Thymus (tissue), 11 donors: ENCODE data around the gene LRRN1. TPM values are rescaled to one million over a fixed set of nuclear protein-coding genes. Genes with fewer than 3 reads are reported as not detected.

Source experiments
- DNase-seq, 9 donors: peaks; one replicate each; pipeline ENCODE4 v3.0.0-alpha.2; 2013; ENCODE audit warnings: low spot score in 9 of 9, low read depth in 6 of 9, missing footprints in 1 of 9
- H3K27ac ChIP-seq, 2 donors: one replicate each; pipeline ENCODE4 v1.5.1; 2013; ENCODE audit warnings: control low read depth in 1 of 2, low read depth in 1 of 2, low read length in 1 of 2, mild to moderate bottlenecking in 1 of 2, moderate library complexity in 1 of 2
- H3K27me3 ChIP-seq, 2 donors: one replicate each; pipeline ENCODE4 v1.5.1; 2013; ENCODE audit warnings: low read length in 1 of 2; ENCODE audit not compliant: control insufficient read depth in 2 of 2, insufficient read depth in 1 of 2
- H3K36me3 ChIP-seq, 2 donors: one replicate each; pipeline ENCODE4 v1.5.1; 2013; ENCODE audit warnings: low read length in 1 of 2, mild to moderate bottlenecking in 1 of 2, moderate library complexity in 1 of 2; ENCODE audit not compliant: control insufficient read depth in 2 of 2, insufficient read depth in 2 of 2
- H3K4me1 ChIP-seq, 2 donors: one replicate each; pipeline ENCODE4 v1.5.1; 2013; ENCODE audit warnings: low read length in 2 of 2; ENCODE audit not compliant: control insufficient read depth in 2 of 2, insufficient read depth in 2 of 2
- H3K4me3 ChIP-seq, 2 donors: one replicate each; pipeline ENCODE4 v1.5.1; 2013; ENCODE audit warnings: low read length in 2 of 2, control low read depth in 1 of 2, mild to moderate bottlenecking in 1 of 2
- H3K9me3 ChIP-seq, 2 donors: one replicate each; pipeline ENCODE4 v1.5.1; 2013; ENCODE audit warnings: low read length in 1 of 2, mild to moderate bottlenecking in 1 of 2; ENCODE audit not compliant: control insufficient read depth in 2 of 2, insufficient read depth in 1 of 2
- WGBS: extraction: QIAGEN DNeasy Blood & Tissue Kit; methylation state at CpG from one replicate; pipeline ENCODE4 v1.1.7; 2013; 5-methylcytosine and 5-hydroxymethylcytosine counted together
- polyA plus RNA-seq: library from polyadenylated mRNA; stranded (reverse); fragments of 200-250 nt; gene quantifications from one replicate; pipeline ENCODE4 v1.2.3, GENCODE V29; 2013
- total RNA-seq: library from RNA; stranded (reverse); fragments of 120-200 nt; gene quantifications from one replicate; pipeline ENCODE4 v1.2.4, GENCODE V29; 2013
- donor health status: healthy.

LRRN1 gene
- total and polyA plus RNA-seq, 2 donors: 5.1 TPM

GRCh38 chr3:3800685-3801493 is 1.7 kb downstream of the LRRN1 start:
- DNase-seq: peak in 2 of 9 donors; percentile 2 to 16
- Histone ChIP-seq H3K36me3 (peaks cover 0 to 2% of the 10 kb centered on the region in 2 donors), H3K27me3 (peaks cover 0 to 31% of the 10 kb centered on the region in 2 donors), H3K9me3 (no peaks in the 10 kb centered on the region), H3K4me3 (peak overlapping the region; percentile 68 to 80), H3K27ac (no peak overlapping the region), H3K4me1 (peaks cover 19 to 21% of the 10 kb centered on the region in 2 donors)
- 12% methylated on average over 53 of the region's 53 CpGs for WGBS

- 96% methylated on average over 4 of the region's 4 CpGs for WGBS
- peak overlapping the region; percentile 68 to 80 for H3K4me3 ChIP-seq
- peaks cover 0 to 2% of the 10 kb centered on the region in 2 donors for H3K36me3 ChIP-seq
- H3K9me3 ChIP-seq: no peaks in the 10 kb centered on the region
- peaks cover 19 to 21% of the 10 kb centered on the region in 2 donors for H3K4me1 ChIP-seq
- peak in 1 of 9 donors; percentile 12 for DNase-seq
- H3K27ac ChIP-seq: no peak overlapping the region
- H3K27me3 ChIP-seq: peaks cover 0 to 31% of the 10 kb centered on the region in 2 donors
Observed at GRCh38 chr3:3801494-3801841, 2.2 kb downstream of the LRRN1 start.

GRCh38 chr3:3802046-3802445 is 2.8 kb downstream of the LRRN1 start:
- Histone ChIP-seq H3K4me1 (peaks cover 19 to 21% of the 10 kb centered on the region in 2 donors), H3K27me3 (peaks cover 0 to 31% of the 10 kb centered on the region in 2 donors), H3K9me3 (no peaks in the 10 kb centered on the region), H3K27ac (no peak overlapping the region), H3K4me3 (no peak overlapping the region), H3K36me3 (peaks cover 0 to 2% of the 10 kb centered on the region in 2 donors)
- 90% methylated on average over 13 of the region's 13 CpGs for WGBS
- peak in 1 of 9 donors; percentile 4 for DNase-seq

DNA sequence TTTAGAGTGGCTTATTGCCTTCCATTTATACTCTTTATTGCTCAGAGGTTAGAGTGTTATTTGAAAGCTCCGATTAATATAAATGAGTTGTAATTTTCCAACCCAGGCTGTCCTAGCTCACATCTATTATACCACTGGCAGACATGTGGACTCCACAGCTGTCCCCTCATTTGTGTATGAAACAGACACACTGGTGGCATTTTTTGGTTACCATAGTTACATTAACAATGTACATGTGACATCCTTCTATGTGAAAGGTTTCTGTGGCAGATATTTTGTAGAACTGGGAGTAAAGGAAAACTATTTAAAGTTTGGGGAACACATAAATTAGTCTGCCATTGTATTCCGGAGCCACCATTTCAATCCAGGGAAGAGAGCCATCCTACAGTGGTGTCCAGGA is 5.3 kb downstream of the LRRN1 start:
- WGBS: over 99% methylated on average over 2 of the region's 2 CpGs
- Histone ChIP-seq H3K4me3 (no peak overlapping the region), H3K27ac (no peak overlapping the region), H3K36me3 (peaks cover 0 to 2% of the 10 kb centered on the region in 2 donors), H3K9me3 (no peaks in the 10 kb centered on the region), H3K4me1 (peaks cover 12 to 14% of the 10 kb centered on the region in 2 donors), H3K27me3 (peaks cover 0 to 23% of the 10 kb centered on the region in 2 donors)
- DNase-seq: no peak

GRCh38 chr3:3806092-3806491 is 6.9 kb downstream of the LRRN1 start:
- Histone ChIP-seq H3K27ac (no peak overlapping the region), H3K4me3 (no peak overlapping the region), H3K4me1 (peaks cover 4 to 8% of the 10 kb centered on the region in 2 donors), H3K36me3 (peaks cover 0 to 2% of the 10 kb centered on the region in 2 donors), H3K9me3 (no peaks in the 10 kb centered on the region), H3K27me3 (peaks cover 0 to 9% of the 10 kb centered on the region in 2 donors)
- 96% methylated on average over 7 of the region's 7 CpGs for WGBS
- DNase-seq: no peak

DNA sequence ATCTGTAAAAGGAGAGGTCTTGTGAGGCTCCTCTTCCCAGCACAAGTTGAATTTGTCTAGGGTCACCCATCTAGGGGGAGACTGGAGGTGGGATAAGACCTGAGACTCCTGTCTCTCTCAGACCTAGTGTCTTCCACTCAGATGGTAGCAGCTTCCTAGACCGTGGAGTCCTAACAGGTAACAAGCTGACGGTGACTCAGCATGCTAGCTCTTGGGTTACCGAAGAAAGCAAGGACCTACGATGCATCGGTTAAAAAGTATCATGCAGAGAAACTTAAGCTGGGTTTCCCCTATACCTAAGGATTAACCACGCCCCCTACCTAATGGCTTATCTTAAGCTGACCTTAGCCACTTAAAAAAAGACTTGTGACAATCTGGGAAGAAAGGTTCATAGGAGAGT is 7.6 kb downstream of the LRRN1 start:
- DNase-seq: no peak
- Histone ChIP-seq H3K4me1 (no peaks in the 10 kb centered on the region), H3K27ac (no peak overlapping the region), H3K9me3 (no peaks in the 10 kb centered on the region), H3K36me3 (peaks cover 0 to 2% of the 10 kb centered on the region in 2 donors), H3K27me3 (peaks cover 0 to 4% of the 10 kb centered on the region in 2 donors), H3K4me3 (no peak overlapping the region)
- WGBS: 96% methylated on average over 6 of the region's 6 CpGs

DNA sequence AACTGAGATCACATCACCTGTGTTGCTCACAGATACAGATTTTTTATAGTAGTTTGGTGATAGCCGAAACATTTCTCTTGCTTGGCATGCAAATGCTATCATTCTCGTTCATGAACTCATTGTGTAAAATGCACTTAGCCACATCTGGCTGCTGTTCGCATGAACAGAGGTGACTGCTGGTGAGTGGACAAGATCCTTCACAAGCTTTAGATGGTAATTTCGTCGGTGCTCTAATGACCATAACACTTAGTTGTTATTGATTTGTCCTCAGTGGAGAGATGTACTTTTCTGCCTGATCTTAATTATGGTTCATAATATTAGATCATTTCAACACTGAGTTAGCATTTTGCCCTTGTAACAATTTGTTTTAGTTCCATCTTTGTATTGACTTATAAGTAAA is 13.8 kb downstream of the LRRN1 start:
- Histone ChIP-seq H3K27ac (no peak overlapping the region), H3K36me3 (peaks cover 0 to 8% of the 10 kb centered on the region in 2 donors), H3K4me3 (no peak overlapping the region), H3K4me1 (no peaks in the 10 kb centered on the region), H3K27me3 (no peaks in the 10 kb centered on the region), H3K9me3 (no peaks in the 10 kb centered on the region)
- 98% methylated on average over 5 of the region's 5 CpGs for WGBS
- DNase-seq: no peak

DNA sequence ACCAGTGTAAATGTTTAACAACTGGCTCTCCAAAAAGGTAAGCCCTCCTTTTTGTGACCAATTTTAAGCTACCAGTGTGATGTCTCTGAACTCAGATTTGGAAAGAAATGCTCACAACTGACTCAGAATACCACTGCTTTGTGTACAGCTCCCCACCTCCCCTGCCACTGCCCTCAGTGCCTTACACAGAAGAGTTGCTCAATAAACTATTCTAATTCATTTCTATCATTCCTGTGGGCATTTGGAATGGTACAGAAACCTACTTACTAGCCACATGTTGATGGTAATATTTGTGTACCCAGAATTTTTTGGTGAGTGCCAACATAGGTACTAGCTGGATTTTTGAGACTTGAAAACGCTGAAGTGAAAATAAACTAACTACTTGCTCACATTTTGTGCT is 16.0 kb downstream of the LRRN1 start:
- Histone ChIP-seq H3K4me3 (no peak overlapping the region), H3K36me3 (peaks cover 0 to 11% of the 10 kb centered on the region in 2 donors), H3K27ac (no peak overlapping the region), H3K9me3 (no peaks in the 10 kb centered on the region), H3K4me1 (no peaks in the 10 kb centered on the region), H3K27me3 (no peaks in the 10 kb centered on the region)
- WGBS: 97% methylated on average over 1 of the region's 1 CpG
- DNase-seq: no peak

DNA sequence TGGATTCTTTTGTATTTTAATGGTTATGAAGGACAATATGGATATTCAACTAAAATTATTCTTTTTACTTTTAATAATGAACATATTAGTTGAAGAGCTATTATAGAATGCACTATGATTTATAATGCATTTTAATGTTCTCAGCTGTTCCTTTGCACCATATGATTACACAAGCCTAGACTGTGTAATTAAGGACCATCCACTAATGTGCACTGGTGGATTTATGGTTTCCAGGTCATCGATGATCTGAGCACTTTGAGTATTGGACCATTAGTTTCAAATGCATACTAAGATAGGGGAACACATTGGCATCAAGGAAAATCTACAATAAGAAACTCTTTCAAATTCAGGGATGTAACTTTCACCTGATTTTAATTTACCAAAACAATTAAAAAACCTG is 16.8 kb downstream of the LRRN1 start:
- H3K36me3 ChIP-seq: peaks cover 0 to 11% of the 10 kb centered on the region in 2 donors
- 99% methylated on average over 1 of the region's 1 CpG for WGBS
- H3K9me3 ChIP-seq: no peaks in the 10 kb centered on the region
- H3K4me3 ChIP-seq: no peak overlapping the region
- H3K4me1 ChIP-seq: no peaks in the 10 kb centered on the region
- no peak overlapping the region for H3K27ac ChIP-seq
- DNase-seq: no peak
- no peaks in the 10 kb centered on the region for H3K27me3 ChIP-seq
